K562 (cell line): ENCODE data around the gene DAB2IP.

Experiments
- CLOCK ChIP-seq: fragments of 250-450 bp; sonication (Bioruptor Pico); IDR thresholded peaks from 2 replicates; pipeline ENCODE4 v1.4.0; 2020; ENCODE audit warnings: mild to moderate bottlenecking, moderate library complexity, borderline replicate concordance
- CTCF ChIP-seq, 3 experiments: IDR thresholded peaks in 2 of 3; conservative IDR thresholded peaks in 1 of 3; 2 replicates each; pipeline ENCODE4 v1.5.1; 2011 to 2012; ENCODE audit warnings: low read length in 3 of 3, mild to moderate bottlenecking in 3 of 3, control low read depth in 2 of 3, improper control_type of control experiment in 1 of 3, inconsistent platforms in 1 of 3, low read depth in 1 of 3, mixed read lengths in 1 of 3, moderate library complexity in 1 of 3; ENCODE audit not compliant: insufficient read depth in 2 of 3
- EGR1 ChIP-seq: fragments of 450-650 bp; conservative IDR thresholded peaks from 2 replicates; pipeline ENCODE4 v1.6.1; 2017; ENCODE audit warnings: mild to moderate bottlenecking

- TF ChIP-seq CLOCK (no peak), CTCF (IDR thresholded peaks at IDR 0.05 in 2 of 3, conservative IDR thresholded peaks at IDR 0.05 in 1 of 3; ENCODE audit: insufficient read depth in 2 of 3, low read depth in 1 of 3, low read length in 3 of 3) (no peak), EGR1 (no peak)
Observed at GRCh38 chr9:121738411-121738810, 87.0 kb downstream of the DAB2IP start.
